Ramos (cell line): ENCODE measurements around the gene CNTNAP5.

Experiments
- in situ Hi-C: fragments of 300-500 bp; cut with MboI; formaldehyde crosslinking; loops from one replicate; pipeline ENCODE4 v1.14.3; 2022; ENCODE audit warnings: low sequenced_read_pairs; ENCODE audit not compliant: unreplicated experiment

Gene CNTNAP5

DNA sequence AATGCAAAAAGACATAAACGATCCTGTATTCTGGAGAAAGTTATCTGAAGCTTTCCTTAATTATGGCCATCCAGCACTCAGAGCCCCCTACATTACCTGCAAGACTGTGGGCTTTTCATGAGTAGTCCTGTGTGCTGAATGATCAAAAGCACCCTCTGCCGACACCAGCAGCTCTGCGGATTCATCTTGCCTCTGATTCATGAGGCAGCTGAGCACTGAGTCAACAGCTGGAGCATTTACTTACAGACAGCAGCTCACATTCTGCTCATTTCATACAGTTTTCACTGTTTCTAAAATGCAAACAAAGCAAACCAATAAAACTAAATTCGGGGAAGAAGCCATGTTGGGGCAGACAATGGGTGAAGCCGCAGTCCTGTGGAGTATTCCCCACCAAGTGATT is 886.5 kb downstream of the CNTNAP5 start:
- in situ Hi-C loops, result no loop called here

DNA sequence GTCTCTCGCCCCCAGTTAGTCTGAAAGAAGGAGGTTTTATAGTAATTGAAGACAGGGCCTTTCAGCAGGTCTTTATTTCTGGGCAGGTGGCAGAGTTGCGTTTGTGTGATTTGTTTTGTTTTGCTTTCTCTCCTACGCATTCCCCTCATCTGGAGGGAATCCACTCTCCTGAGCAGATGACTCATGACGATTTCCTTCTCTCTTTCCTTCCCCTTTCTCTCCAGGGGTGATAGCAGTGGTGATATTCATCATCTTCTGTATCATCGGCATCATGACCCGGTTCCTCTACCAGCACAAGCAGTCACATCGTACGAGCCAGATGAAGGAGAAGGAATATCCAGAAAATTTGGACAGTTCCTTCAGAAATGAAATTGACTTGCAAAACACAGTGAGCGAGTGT is 888.8 kb downstream of the CNTNAP5 start:
- in situ Hi-C loops, result no loop called here

DNA sequence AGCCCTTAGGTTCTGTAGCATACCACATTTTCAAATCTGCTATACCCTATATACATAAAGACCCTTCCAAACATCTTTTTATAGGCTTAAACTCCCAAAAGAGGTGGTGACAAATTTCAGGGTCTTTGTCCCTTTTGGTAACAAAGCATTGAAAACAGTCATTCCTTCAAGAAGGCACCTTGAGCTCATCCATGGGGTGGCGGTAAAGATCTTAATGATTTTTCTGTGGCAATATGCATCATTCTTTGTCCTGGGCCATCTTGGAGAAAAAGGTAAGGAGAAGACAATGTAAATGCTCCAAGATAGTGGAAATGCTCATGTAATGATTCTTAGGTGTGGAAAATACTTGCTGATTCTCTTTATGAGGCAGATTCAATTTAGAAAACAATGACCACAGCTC is 890.5 kb downstream of the CNTNAP5 start:
- in situ Hi-C loops, result no loop called here

DNA sequence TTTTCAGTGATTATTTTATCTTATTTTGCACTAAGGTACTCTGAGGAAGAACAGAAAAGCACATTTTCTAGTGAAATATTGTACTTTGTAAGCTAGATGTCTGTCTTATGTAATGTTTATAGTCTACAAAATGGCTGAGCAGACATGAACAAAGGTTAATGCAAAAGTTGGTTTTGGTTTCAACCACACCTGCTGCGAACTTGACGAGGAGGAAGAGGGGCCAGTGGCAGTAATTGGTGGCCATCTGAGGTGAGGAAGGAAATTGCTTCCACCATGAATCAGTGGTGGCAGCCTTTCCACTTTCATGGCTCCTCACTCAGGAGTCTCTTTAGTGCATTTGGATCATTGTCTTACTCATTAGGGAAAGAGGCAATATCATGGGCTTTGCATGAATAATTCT is 894.2 kb downstream of the CNTNAP5 start:
- in situ Hi-C loops, result no loop called here

DNA sequence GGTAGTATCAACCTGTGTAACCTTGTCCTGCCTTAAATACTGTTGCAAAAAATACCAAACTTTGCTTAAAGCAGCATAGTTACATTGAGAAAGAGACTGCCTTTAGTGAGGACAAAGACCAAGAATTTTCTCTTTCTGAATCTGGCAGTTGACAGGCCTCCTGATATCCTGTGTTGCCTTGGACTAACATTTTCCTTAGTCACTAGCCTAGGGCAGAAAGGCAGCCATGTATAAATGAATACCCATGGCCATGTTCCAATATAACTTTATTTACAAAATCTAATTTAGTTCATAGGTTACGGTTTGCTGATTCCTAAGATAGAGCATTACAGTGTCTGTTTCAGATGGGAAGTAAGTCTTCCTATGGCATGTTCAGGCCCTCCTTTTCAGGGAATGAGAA is 895.4 kb downstream of the CNTNAP5 start:
- in situ Hi-C loops, result no loop called here

DNA sequence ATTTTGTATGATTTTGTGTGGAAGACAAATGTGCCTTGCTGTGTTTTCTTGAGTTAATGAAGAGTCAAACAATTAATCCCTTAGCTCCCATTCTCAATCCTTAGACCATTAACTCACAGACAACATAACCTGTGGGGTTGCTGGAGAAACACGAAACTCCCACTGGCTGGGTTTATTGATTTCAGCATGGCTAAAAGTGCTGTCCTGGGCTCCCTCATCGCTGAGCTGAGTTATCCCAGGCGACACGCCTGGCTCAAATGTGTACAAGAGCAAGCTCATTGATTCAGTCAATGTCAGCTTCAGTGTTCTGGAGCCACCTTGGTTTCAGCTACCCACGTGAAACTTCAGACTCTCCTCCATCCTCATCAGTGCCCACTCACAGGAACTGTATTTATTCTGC is 896.1 kb downstream of the CNTNAP5 start:
- in situ Hi-C loops, result no loop called here

DNA sequence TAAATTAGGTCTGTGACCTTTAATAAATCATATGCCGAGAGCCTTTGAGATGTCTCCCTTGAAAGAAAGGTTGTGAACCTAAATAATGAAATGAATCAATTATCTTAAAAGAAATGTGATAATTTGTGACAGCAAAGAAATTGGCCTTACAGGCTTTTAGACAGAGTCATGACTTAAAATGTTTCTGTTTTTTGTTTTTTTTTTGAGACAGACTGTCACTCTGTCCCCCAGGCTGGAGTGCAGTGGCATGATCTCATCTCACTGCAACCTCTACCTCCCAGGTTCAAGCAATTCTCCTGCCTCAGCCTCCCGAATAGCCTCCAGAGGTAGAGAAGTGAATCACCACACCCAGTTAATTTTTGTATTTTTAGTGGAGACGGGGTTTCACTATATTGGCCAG is 898.0 kb downstream of the CNTNAP5 start:
- in situ Hi-C loops, result no loop called here

DNA sequence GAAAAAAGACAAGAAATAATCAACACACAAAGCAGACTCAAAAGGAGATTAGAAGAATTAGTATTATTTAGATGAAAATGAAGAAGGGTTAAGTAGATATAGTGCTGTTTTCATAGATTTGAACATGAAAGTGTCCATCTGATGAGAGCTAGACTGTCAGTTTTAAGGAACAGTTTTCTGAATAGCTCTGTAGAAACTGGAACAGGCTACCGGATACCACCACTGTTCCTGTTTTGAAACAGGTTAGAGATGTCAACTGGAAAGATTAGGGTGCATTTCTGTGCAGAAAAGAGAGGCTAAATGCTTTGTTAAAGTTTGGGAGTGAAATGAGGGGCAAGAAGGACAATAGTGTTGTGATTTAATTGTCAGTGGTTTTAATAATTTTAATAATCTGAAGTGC is 908.8 kb downstream of the CNTNAP5 start:
- in situ Hi-C loops, result no loop called here

DNA sequence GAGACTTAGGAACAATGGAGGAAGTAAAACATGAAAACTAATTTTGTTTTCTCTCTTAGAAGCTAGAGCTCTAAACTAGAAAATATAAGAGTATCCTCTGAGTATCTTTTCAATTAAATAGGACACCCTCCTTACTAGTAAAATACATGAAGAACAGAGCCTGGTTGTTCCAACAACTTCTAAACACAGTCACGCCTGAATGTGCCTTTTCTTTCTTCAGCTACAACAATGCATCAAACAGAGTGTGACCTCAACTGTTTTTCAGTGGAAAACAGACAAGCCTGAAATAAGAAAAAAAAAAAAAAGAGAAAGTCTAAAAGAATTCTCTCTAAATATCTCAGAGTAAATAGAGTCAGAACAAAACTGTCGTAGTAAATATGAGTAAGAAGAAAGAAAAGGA is 928.8 kb downstream of the CNTNAP5 start:
- in situ Hi-C loops, result no loop called here

DNA sequence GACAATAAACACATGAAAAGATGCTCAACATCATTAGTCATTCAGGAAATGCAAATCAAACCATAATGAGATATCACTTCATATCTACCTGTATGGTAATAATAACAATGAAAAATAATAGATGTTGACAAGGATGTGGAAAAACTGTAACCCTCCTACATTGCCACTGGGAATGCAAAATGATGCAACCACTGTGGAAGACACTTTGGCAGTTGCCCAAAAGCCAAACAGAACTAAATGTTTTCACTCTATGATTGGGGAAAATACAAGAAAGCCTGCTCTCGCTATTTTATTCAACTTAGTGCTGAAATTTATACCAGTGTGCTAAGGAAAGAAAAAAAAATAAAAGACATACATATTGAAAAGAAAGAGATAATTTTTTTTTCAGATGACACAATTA is 934.5 kb downstream of the CNTNAP5 start:
- in situ Hi-C loops, result no loop called here

DNA sequence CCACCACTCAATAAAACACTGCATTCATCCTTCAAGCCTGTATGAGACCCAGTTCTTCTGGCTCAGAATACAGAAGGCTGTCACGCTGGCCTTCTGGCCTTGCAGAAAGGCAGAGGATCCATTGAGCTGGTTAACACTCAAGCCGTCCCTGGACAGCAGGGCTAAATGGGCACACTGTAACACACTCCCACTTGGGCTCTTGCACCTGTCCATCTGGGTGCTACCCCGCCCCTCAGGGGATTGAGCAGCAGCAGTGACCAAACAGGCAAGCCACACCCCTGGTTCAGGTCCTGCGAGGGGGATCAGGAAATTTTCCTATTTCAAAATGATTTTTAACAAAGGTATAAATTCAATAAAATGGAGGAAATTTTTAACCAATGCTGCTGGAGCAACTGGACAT is 936.0 kb downstream of the CNTNAP5 start:
- in situ Hi-C loops, result no loop called here
